IPS-18a (cell line): ENCODE data around the gene HS6ST1.

Experiments used
- H3K27ac ChIP-seq: one replicate; pipeline ENCODE4 v1.5.1; 2013; ENCODE audit warnings: low read length
- H3K27me3 ChIP-seq: one replicate; pipeline ENCODE4 v1.6.1; 2013; ENCODE audit warnings: mild to moderate bottlenecking, low read length; ENCODE audit not compliant: control insufficient read depth, insufficient read depth
- H3K36me3 ChIP-seq: one replicate; pipeline ENCODE4 v1.6.1; 2013; ENCODE audit warnings: low read depth, low read length; ENCODE audit not compliant: control insufficient read depth
- H3K4me1 ChIP-seq: one replicate; pipeline ENCODE4 v1.6.1; 2013; ENCODE audit warnings: low read depth, low read length; ENCODE audit not compliant: control insufficient read depth
- H3K4me3 ChIP-seq: one replicate; pipeline ENCODE4 v1.5.1; 2013; ENCODE audit warnings: low read length
- H3K9ac ChIP-seq: one replicate; pipeline ENCODE4 v1.6.1; 2013; ENCODE audit warnings: mild to moderate bottlenecking, low read length, moderate library complexity
- H3K9me3 ChIP-seq: one replicate; pipeline ENCODE4 v1.6.1; 2013; ENCODE audit warnings: low read depth, low read length; ENCODE audit not compliant: control insufficient read depth

The HS6ST1 gene

GRCh38 chr2:128311755-128312341 is 6.8 kb downstream of the HS6ST1 start:
- H3K9me3 ChIP-seq, result no peaks in the 10 kb centered on the region
- peaks cover 17% of the 10 kb centered on the region for H3K4me1 ChIP-seq
- no peak overlapping the region for H3K9ac ChIP-seq
- no peaks in the 10 kb centered on the region for H3K27me3 ChIP-seq
- H3K27ac ChIP-seq, result no peak overlapping the region
- H3K4me3 ChIP-seq, result no peak overlapping the region
- H3K36me3 ChIP-seq, result peaks cover 4% of the 10 kb centered on the region

DNA sequence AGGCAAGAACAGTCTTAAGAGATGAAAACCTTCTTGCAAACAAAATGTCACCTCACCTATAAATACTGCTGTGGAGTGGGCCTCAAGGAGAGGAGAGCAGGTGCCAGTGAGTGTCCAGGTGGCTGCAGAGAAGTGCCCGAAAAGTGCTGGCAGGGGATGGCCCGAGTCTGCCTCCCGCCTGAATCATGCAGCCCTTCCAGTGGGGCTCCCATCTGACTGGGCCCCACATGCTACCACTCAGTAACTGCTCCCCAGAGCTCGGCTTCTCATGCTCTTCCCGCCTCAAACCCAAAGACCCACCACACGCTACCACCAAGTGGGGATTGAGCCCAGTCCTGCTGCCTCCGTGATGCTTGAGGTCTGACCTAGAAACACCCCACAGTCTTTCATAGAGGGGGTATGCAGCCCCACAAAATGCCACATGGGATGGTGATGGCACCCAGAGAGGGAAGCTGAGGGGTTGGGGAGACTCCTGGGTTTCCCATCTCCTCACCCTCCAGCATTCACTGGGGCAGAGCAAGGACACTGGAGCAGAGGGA is 7.4 kb downstream of the HS6ST1 start:
- H3K27ac ChIP-seq, result no peak overlapping the region
- H3K4me1 ChIP-seq, result peaks cover 15% of the 10 kb centered on the region
- no peaks in the 10 kb centered on the region for H3K9me3 ChIP-seq
- H3K9ac ChIP-seq, result no peak overlapping the region
- no peaks in the 10 kb centered on the region for H3K27me3 ChIP-seq
- peaks cover 4% of the 10 kb centered on the region for H3K36me3 ChIP-seq
- no peak overlapping the region for H3K4me3 ChIP-seq

DNA sequence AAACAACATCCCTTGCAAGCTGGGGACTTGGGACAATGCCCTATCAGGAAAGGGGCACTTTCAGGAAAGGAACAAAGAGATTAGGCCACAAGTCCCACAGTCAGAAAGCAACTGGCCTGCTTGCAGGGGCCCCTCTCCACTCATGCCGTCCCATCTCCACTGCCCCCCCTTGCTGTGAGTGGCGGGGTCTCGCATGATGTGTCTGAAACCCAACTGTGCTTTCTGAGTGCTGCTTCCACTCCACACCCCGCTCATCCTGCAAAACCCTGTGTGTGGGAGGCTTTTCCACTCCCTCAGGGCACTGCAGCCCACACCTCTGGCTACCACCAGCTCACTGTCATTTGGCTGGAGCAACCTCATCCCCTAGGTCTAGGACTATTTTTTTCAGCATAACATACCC is 7.9 kb downstream of the HS6ST1 start:
- Histone ChIP-seq H3K36me3 (peaks cover 4% of the 10 kb centered on the region), H3K27ac (no peak overlapping the region), H3K27me3 (no peaks in the 10 kb centered on the region), H3K9ac (no peak overlapping the region), H3K4me3 (no peak overlapping the region), H3K4me1 (peaks cover 15% of the 10 kb centered on the region), H3K9me3 (no peaks in the 10 kb centered on the region)

- H3K9ac ChIP-seq, result no peak overlapping the region
- no peaks in the 10 kb centered on the region for H3K27me3 ChIP-seq
- H3K36me3 ChIP-seq, result peaks cover under 1% of the 10 kb centered on the region
- no peak overlapping the region for H3K27ac ChIP-seq
- peaks cover 15% of the 10 kb centered on the region for H3K4me1 ChIP-seq
- H3K4me3 ChIP-seq, result no peak overlapping the region
- H3K9me3 ChIP-seq, result no peaks in the 10 kb centered on the region
Observed at GRCh38 chr2:128310094-128310716, 8.5 kb downstream of the HS6ST1 start.

GRCh38 chr2:128309280-128310093 is 9.2 kb downstream of the HS6ST1 start:
- peaks cover 22% of the 10 kb centered on the region for H3K4me1 ChIP-seq
- H3K9ac ChIP-seq, result no peak overlapping the region
- H3K27me3 ChIP-seq, result no peaks in the 10 kb centered on the region
- H3K27ac ChIP-seq, result no peak overlapping the region
- H3K4me3 ChIP-seq, result no peak overlapping the region
- no peaks in the 10 kb centered on the region for H3K36me3 ChIP-seq
- H3K9me3 ChIP-seq, result no peaks in the 10 kb centered on the region

DNA sequence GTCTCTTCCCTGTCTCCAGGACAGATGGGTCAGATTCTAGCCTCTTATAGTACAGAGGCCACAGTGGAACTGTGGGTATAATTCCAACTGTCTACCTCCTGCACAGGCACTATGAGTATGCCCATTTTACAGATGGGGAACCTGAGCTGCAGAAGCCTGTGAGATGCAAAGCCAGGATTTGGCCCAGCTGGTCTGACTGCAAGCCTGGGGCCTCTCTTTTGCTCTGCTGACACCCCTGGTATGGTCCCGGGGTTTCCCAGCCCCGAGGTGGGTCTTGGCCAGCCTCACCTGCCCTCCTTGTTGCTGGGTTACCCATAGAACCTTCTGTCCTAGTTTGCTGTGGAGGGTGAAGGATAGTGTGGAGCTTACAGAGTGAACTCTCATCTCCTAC is 9.8 kb downstream of the HS6ST1 start:
- Histone ChIP-seq H3K27ac (no peak overlapping the region), H3K9ac (no peak overlapping the region), H3K27me3 (no peaks in the 10 kb centered on the region), H3K9me3 (no peaks in the 10 kb centered on the region), H3K4me1 (peaks cover 22% of the 10 kb centered on the region), H3K36me3 (no peaks in the 10 kb centered on the region), H3K4me3 (no peak overlapping the region)

DNA sequence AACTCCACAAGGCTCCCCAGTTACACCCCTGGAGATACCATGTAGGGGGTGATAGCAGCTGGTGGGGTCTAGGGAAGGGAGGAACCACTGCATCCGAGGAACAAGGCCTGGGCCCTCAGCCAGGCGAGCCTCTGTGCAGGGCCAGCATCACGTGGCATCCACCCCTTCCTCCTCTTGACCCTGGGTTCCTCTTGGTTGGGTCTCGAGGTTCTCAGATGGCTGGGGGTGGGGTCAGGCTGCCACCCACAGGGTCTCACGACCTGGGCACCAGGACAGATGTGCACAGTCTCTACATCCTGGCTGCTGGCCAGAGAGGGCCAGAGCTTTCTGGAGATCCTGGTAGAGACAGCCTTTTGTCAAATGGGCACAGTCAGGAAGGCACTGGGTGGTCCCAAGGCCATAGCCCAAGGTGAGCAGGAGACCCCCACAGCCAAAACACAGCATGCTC is 10.4 kb downstream of the HS6ST1 start:
- H3K9ac ChIP-seq, result no peak overlapping the region
- no peak overlapping the region for H3K27ac ChIP-seq
- peaks cover 22% of the 10 kb centered on the region for H3K4me1 ChIP-seq
- no peaks in the 10 kb centered on the region for H3K36me3 ChIP-seq
- H3K9me3 ChIP-seq, result no peaks in the 10 kb centered on the region
- H3K27me3 ChIP-seq, result no peaks in the 10 kb centered on the region
- no peak overlapping the region for H3K4me3 ChIP-seq

DNA sequence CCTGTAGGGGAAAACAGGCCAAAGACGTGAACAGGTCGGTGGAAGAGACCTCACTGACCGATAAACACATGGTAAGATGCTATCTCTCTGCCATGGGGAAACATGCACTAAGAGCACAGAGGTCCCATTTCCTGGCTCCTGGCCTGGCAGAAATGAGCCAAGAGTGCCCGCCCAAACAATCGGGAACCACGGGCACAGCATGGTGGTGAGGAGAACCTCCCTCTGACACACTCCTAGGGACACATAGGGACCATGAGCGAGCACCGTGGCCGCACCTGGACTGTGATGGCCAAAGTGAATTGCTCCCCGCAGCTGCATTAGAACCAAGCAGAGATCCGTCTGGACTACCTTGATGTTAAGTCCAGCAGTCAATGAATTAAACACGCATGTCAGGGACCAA is 11.1 kb downstream of the HS6ST1 start:
- H3K4me1 ChIP-seq, result peaks cover 22% of the 10 kb centered on the region
- H3K36me3 ChIP-seq, result no peaks in the 10 kb centered on the region
- H3K9ac ChIP-seq, result no peak overlapping the region
- H3K27ac ChIP-seq, result no peak overlapping the region
- H3K4me3 ChIP-seq, result no peak overlapping the region
- no peaks in the 10 kb centered on the region for H3K27me3 ChIP-seq
- no peaks in the 10 kb centered on the region for H3K9me3 ChIP-seq

DNA sequence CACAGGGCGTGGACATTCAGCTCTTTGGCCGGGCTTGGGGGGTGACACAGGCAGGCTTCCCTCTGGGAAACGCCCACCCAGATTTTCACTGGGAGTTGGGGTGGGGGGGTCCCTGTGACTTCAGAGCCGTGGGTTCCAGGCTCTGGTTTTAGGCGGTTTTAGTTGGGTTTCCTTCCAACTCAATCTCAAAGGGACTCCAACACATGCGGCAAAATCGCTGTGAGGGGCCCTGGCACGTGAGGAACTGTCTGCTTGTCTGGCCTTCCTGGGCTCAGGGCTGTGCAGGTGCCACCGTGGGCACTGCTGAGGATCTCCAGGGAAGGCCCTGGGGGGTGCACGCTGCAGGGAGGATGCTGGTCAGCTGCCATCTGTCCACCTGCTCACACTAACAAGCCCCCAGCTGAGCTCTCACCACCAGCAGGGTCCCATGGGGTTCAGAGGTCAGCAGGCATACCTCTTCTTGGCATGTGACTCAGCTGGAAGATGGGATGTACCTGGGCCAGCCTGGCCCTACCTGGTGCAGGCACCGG is 11.7 kb downstream of the HS6ST1 start:
- Histone ChIP-seq H3K36me3 (no peaks in the 10 kb centered on the region), H3K9me3 (no peaks in the 10 kb centered on the region), H3K9ac (no peak overlapping the region), H3K4me3 (no peak overlapping the region), H3K27me3 (no peaks in the 10 kb centered on the region), H3K27ac (no peak overlapping the region), H3K4me1 (peaks cover 22% of the 10 kb centered on the region)

GRCh38 chr2:128306081-128306930 is 12.4 kb downstream of the HS6ST1 start:
- Histone ChIP-seq H3K4me1 (peaks cover 22% of the 10 kb centered on the region), H3K36me3 (no peaks in the 10 kb centered on the region), H3K27me3 (no peaks in the 10 kb centered on the region), H3K4me3 (no peak overlapping the region), H3K9ac (no peak overlapping the region), H3K9me3 (no peaks in the 10 kb centered on the region), H3K27ac (no peak overlapping the region)
